B cell (primary cell): ENCODE results near the gene WDFY2. TPM values are rescaled to one million over a fixed set of nuclear protein-coding genes. Genes with fewer than 3 reads are reported as not detected.

Experiments used
- ATAC-seq: fragments of 200-7000 bp; cut with Tn5 transposase; one replicate; pipeline ENCODE4 v1.10.0; 2021; ENCODE audit warnings: low read depth, mild to moderate bottlenecking, moderate number of reproducible peaks, moderate library complexity
- CTCF ChIA-PET: fragments of 350-600 bp; sonication (Branson Sonifier 250); formaldehyde crosslinking; loops from one replicate; lab custom pipeline; 2021; ENCODE audit warnings: antibody characterized with exemption, inconsistent platforms; lab: Charles Lee
- POLR2A ChIA-PET: fragments of 350-600 bp; sonication (Branson Sonifier 250); formaldehyde crosslinking; loops from one replicate; lab custom pipeline; 2021; ENCODE audit warnings: antibody characterized with exemption; lab: Charles Lee
- DNase-seq: peaks from one replicate; pipeline ENCODE4 v3.0.0; 2013
- H2AFZ ChIP-seq: 2 replicates; pipeline ENCODE4 v1.6.1; 2012; ENCODE audit warnings: mild to moderate bottlenecking, low read depth, low read length; ENCODE audit not compliant: insufficient read depth, poor library complexity, severe bottlenecking
- H3K27ac ChIP-seq, 2 donors: 1 replicate in 1 of 2; 2 replicates in 1 of 2; pipeline ENCODE4 v1.5.1; 2012 to 2013; ENCODE audit warnings: low read length in 2 of 2, mild to moderate bottlenecking in 2 of 2, moderate library complexity in 1 of 2
- H3K27me3 ChIP-seq, 4 experiments: fragments of 200-600 bp in 1 of 4; sonication (generic) in 1 of 4; replicated peaks in 1 of 4; 1 replicate in 2 of 4; 2 replicates in 2 of 4; pipeline versions ENCODE4 v1.6.1 to v1.7.0; 2013 to 2016; ENCODE audit warnings: low read length in 3 of 4, mild to moderate bottlenecking in 2 of 4, mixed read lengths in 1 of 4, moderate library complexity in 1 of 4; ENCODE audit not compliant: insufficient read depth in 4 of 4, control insufficient read depth in 3 of 4; ENCODE audit errors: control extremely low read depth in 1 of 4
- H3K36me3 ChIP-seq, 2 experiments: replicated peaks in 1 of 2; 1 replicate in 1 of 2; 2 replicates in 1 of 2; pipeline versions ENCODE4 v1.6.1 to v1.7.1; 2013; ENCODE audit warnings: low read length in 1 of 2; ENCODE audit not compliant: insufficient read depth in 2 of 2, control insufficient read depth in 1 of 2; ENCODE audit errors: control extremely low read depth in 1 of 2, extremely low read depth in 1 of 2
- H3K4me1 ChIP-seq, 2 donors: fragments of 200-600 bp in 1 of 2; sonication (generic) in 1 of 2; 1 replicate in 1 of 2; 2 replicates in 1 of 2; pipeline versions ENCODE4 v1.5.1 to v1.6.1; 2013 to 2017; ENCODE audit warnings: low read length in 2 of 2; ENCODE audit not compliant: control insufficient read depth in 2 of 2, insufficient read depth in 2 of 2
- H3K4me2 ChIP-seq: replicated peaks from 2 replicates; pipeline ENCODE3; 2012; ENCODE audit warnings: mild to moderate bottlenecking, low read depth, low read length; ENCODE audit not compliant: poor library complexity, severe bottlenecking
- H3K4me3 ChIP-seq, 5 experiments: fragments of 200-600 bp in 1 of 5; sonication (generic) in 1 of 5; 1 replicate in 3 of 5; 2 replicates in 2 of 5; pipeline versions ENCODE4 v1.5.1 to v1.7.0; 2011 to 2016; ENCODE audit warnings: low read length in 4 of 5, mild to moderate bottlenecking in 4 of 5, low read depth in 2 of 5, control low read depth in 1 of 5, moderate library complexity in 1 of 5; ENCODE audit not compliant: insufficient read depth in 1 of 5; ENCODE audit errors: control extremely low read depth in 1 of 5, extremely low read depth in 1 of 5
- H3K79me2 ChIP-seq: fragments of 200-600 bp; sonication (generic); one replicate; pipeline ENCODE4 v1.6.0; 2016; ENCODE audit warnings: low read length; ENCODE audit not compliant: control insufficient read depth, insufficient read depth
- H3K9ac ChIP-seq: fragments of 200-600 bp; sonication (generic); 2 replicates; pipeline ENCODE4 v1.6.1; 2017; ENCODE audit warnings: mild to moderate bottlenecking, low read length, moderate library complexity
- H3K9me3 ChIP-seq, 3 donors: one replicate each; pipeline versions ENCODE4 v1.6.1 to v1.7.1; 2013; ENCODE audit warnings: low read length in 2 of 3; ENCODE audit not compliant: control insufficient read depth in 2 of 3, insufficient read depth in 1 of 3; ENCODE audit errors: control extremely low read depth in 1 of 3
- H4K20me1 ChIP-seq: 2 replicates; pipeline ENCODE4 v1.6.0; 2012; ENCODE audit warnings: mild to moderate bottlenecking, low read length; ENCODE audit not compliant: insufficient read depth, control insufficient read depth, poor library complexity, severe bottlenecking
- H3K27ac Mint-ChIP-seq: one replicate; pipeline ENCODE4 v1.8.0; 2021; ENCODE audit warnings: mixed read lengths
- H3K27me3 Mint-ChIP-seq: one replicate; pipeline ENCODE4 v1.8.0; 2021; ENCODE audit warnings: mixed read lengths
- H3K4me1 Mint-ChIP-seq: one replicate; pipeline ENCODE4 v1.8.0; 2021; ENCODE audit warnings: mixed read lengths
- H3K4me3 Mint-ChIP-seq: one replicate; pipeline ENCODE4 v1.8.0; 2021; ENCODE audit warnings: mixed read lengths
- H3K9me3 Mint-ChIP-seq: one replicate; pipeline ENCODE4 v1.8.0; 2022; ENCODE audit warnings: mixed read lengths; ENCODE audit not compliant: insufficient read depth
- EZH2 ChIP-seq: IDR thresholded peaks from 2 replicates; pipeline ENCODE4 v1.6.1; 2012; ENCODE audit warnings: borderline replicate concordance, low read depth, mild to moderate bottlenecking, moderate library complexity, low read length; ENCODE audit not compliant: insufficient read depth, poor library complexity, severe bottlenecking
- WGBS: methylation state at CpG from one replicate; pipeline ENCODE4 v1.1.5; 2013; ENCODE audit warnings: missing lambda C conversion rate; ENCODE audit not compliant: insufficient coverage; 5-methylcytosine and 5-hydroxymethylcytosine counted together
- intact Hi-C: fragments of 100-400 bp; cut with micrococcal nuclease; formaldehyde crosslinking; loops from one replicate; pipeline ENCODE4 v1.10.0; 2022
- polyA plus RNA-seq: library from polyadenylated mRNA; depleted of rRNA; stranded (reverse); fragments of >200 nt; gene quantifications from 2 replicates; pipeline ENCODE4 v1.2.3, GENCODE V29; 2012
- total RNA-seq, 2 donors: library from RNA; stranded (reverse); fragments of 120-200 nt in 1 of 2; gene quantifications; 1 replicate in 1 of 2; 2 replicates in 1 of 2; pipeline versions ENCODE4 v1.2.3 to v1.2.4, GENCODE V29; 2013 to 2022
- TF ChIP-seq, protein P1 (sequence below): fragments of 200-600 bp; IDR thresholded peaks from one replicate; pipeline ENCODE4 v1.8.0; 2022; ENCODE audit warnings: antibody characterized with exemption, mild to moderate bottlenecking

Gene WDFY2
- total and polyA plus RNA-seq, 2 donors (not counting 1 experiment from before 2014, with no cell fraction given), result 12.4 to 47.7 TPM

DNA sequence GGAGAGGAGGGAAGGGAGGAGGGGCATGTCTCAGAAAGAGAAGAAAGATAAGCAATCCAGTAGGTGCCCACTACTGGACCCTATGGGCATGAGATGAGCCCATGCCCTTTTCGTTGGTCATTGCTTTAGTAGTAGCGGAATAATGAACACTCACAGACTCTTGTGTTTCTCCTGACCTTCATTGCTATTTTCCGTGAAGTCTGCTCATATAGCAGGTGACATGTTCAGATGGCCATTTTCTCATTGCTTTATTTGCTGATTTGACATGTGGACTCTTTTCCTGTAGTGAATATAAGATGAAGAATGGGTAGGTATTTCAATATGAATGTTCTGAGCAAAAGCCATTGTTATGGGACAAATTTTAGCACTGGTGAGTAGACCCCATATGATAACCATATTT is 16.4 kb downstream of the WDFY2 start:
- Histone ChIP-seq H3K27ac (no peak overlapping the region), H2AFZ (no peak overlapping the region), H3K36me3 (peaks cover 0 to 1% of the 10 kb centered on the region in 2 experiments), H3K4me1 (peaks cover 20 to 29% of the 10 kb centered on the region in 2 donors), H3K27me3 (no peaks in the 10 kb centered on the region), H3K9ac (no peak overlapping the region), H3K79me2 (peaks cover 88% of the 10 kb centered on the region), H3K4me3 (no peak overlapping the region), H3K9me3 (no peaks in the 10 kb centered on the region), H3K4me2 (no peak overlapping the region), H4K20me1 (peaks cover 30% of the 10 kb centered on the region)
- Mint-ChIP-seq H3K4me3 (no peak overlapping the region), H3K27ac (peak overlapping the region; percentile 48), H3K4me1 (peaks cover 65% of the 10 kb centered on the region), H3K9me3 (no peaks in the 10 kb centered on the region), H3K27me3 (no peaks in the 10 kb centered on the region)
- TF ChIP-seq, protein P1, sequence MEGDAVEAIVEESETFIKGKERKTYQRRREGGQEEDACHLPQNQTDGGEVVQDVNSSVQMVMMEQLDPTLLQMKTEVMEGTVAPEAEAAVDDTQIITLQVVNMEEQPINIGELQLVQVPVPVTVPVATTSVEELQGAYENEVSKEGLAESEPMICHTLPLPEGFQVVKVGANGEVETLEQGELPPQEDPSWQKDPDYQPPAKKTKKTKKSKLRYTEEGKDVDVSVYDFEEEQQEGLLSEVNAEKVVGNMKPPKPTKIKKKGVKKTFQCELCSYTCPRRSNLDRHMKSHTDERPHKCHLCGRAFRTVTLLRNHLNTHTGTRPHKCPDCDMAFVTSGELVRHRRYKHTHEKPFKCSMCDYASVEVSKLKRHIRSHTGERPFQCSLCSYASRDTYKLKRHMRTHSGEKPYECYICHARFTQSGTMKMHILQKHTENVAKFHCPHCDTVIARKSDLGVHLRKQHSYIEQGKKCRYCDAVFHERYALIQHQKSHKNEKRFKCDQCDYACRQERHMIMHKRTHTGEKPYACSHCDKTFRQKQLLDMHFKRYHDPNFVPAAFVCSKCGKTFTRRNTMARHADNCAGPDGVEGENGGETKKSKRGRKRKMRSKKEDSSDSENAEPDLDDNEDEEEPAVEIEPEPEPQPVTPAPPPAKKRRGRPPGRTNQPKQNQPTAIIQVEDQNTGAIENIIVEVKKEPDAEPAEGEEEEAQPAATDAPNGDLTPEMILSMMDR, result no peak
- TF ChIP-seq EZH2, result no peak
- intact Hi-C loops, result loop anchor here (2.0 kb wide), 1 partner anchor 14 kb away; no protein-coding TSS in a partner anchor
- DNase-seq, result no peak
- 100% methylated on average over 3 of the region's 3 CpGs for WGBS
- no peak for ATAC-seq
- ChIA-PET CTCF (no interaction called here), POLR2A (no interaction called here)
